Measurements from ENCODE around the gene UAP1. TPM values are rescaled to one million over a fixed set of nuclear protein-coding genes. Genes with fewer than 3 reads are reported as not detected.
A peak's percentile ranks its signal among the peaks of the same experiment; 100 is the strongest.

Gene UAP1
- total and polyA plus RNA-seq, 2 experiments from 2014 or later, result 406 to 534 TPM

DNA sequence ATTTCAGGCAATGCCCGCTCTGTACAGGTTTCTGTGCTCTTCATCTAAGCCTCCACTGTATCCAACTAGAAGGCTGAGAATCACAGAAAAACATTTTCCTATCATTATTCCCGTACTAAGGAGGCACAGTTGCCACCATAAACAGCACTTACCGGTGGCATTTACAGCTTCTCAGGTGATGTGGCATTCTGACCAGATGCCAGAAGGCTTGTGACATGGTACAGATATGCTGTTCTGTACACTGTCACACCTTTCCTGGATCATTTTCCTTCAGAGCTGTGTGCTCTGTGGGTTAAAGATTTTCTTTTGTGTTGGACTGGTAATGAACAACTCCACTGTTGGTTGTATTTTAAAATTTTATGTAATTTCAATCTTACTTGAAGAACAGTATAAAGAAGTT, 4.0 kb upstream of the UAP1 start:
- H3K4me1 ChIP-seq (ENCODE audit: insufficient read depth), result peaks cover 35% of the 10 kb centered on the region
- TF ChIP-seq EZH2 (IDR thresholded peaks at IDR 0.05; ENCODE audit: insufficient read depth, poor library complexity, severe bottlenecking), result no peak
- TF ChIP-seq EZH2phosphoT487 (IDR thresholded peaks at IDR 0.05; ENCODE audit: insufficient read depth, low read depth), result no peak
- no peak overlapping the region for H3K4me2 ChIP-seq (ENCODE audit: unreplicated experiment)
- H3K27ac ChIP-seq, result no peak overlapping the region
- in situ Hi-C loops (cut with MboI), result no loop called here
- no peak overlapping the region for H2AFZ ChIP-seq
- H3K36me3 ChIP-seq (ENCODE audit: low read depth), result no peaks in the 10 kb centered on the region
- H3K9ac ChIP-seq, result no peak overlapping the region
- no peaks in the 10 kb centered on the region for H3K9me2 ChIP-seq (ENCODE audit: insufficient read depth)
- no peaks in the 10 kb centered on the region for H3K27me3 ChIP-seq (replicated peaks; ENCODE audit: insufficient read depth)
- H3K4me3 ChIP-seq, result no peak overlapping the region
- H3K79me2 ChIP-seq (ENCODE audit: insufficient read depth), result peaks cover 9% of the 10 kb centered on the region
- no peak for DNase-seq
- 85 to 86% methylated on average over 3 of the region's 3 CpGs for WGBS, 2 experiments (ENCODE audit: low coverage in 1 of 2, low lambda C conversion rate in 2 of 2, missing lambda C conversion rate in 2 of 2)
- H3F3A ChIP-seq (ENCODE audit: insufficient read depth), result peaks cover 43% of the 10 kb centered on the region
- H3K9me3 ChIP-seq (ENCODE audit: low read depth), result no peaks in the 10 kb centered on the region
- no peaks in the 10 kb centered on the region for H4K20me1 ChIP-seq (ENCODE audit: insufficient read depth)

DNA sequence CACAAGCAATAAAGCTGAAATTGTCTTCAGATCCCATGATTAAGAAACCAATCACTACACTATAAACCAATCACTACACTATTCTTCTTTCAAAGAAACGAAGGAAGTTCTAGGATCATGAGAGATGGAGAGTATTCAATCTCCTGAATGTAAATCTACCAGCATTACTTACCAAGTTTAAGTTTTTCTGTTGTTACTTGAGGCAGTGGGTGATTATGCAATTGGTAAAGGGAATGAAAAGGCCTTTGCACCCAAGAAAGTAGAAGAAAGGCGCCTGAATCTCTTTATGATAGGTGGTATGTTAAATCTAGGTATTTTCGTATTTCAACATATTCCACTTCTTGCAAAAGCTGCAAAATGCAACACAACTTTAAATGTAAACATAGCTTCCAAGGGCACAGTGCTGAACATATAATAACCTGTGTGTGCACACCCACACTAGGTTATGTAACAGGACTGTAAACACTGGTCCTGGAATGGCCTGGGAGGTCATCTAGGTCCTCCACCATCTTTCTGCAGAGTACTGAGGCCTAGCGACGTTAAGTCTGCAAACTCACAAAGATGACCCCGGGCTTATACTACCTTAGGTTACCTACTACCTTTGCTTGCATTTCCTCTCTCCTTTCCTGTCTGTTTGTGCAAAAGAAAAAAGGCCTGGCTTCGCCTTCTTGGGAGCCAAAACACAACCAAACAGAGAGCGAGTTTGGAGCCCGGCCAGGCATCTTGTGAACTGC, 1.1 kb upstream of the UAP1 start:
- H3K4me2 ChIP-seq (ENCODE audit: unreplicated experiment), result peak overlapping the region; percentile 74
- H3K4me3 ChIP-seq, result peak overlapping the region; percentile 81
- no peaks in the 10 kb centered on the region for H3K27me3 ChIP-seq (replicated peaks; ENCODE audit: insufficient read depth)
- peaks cover 4% of the 10 kb centered on the region; the same call in 1 of the 2 replicates for H3K36me3 ChIP-seq (ENCODE audit: low read depth)
- peak overlapping the region; percentile 97 for H3K9ac ChIP-seq
- peaks cover 17% of the 10 kb centered on the region; the same call in 1 of the 2 replicates for H4K20me1 ChIP-seq (ENCODE audit: insufficient read depth)
- H3K9me2 ChIP-seq (ENCODE audit: insufficient read depth), result no peaks in the 10 kb centered on the region
- no peak for DNase-seq
- no peaks in the 10 kb centered on the region for H3K9me3 ChIP-seq (ENCODE audit: low read depth)
- peaks cover 41% of the 10 kb centered on the region for H3F3A ChIP-seq (ENCODE audit: insufficient read depth)
- peaks cover 15% of the 10 kb centered on the region for H3K4me1 ChIP-seq (ENCODE audit: insufficient read depth)
- 44 to 49% methylated on average over 9 of the region's 9 CpGs for WGBS, 2 experiments (ENCODE audit: low coverage in 1 of 2, low lambda C conversion rate in 2 of 2, missing lambda C conversion rate in 2 of 2)
- TF ChIP-seq EZH2 (IDR thresholded peaks at IDR 0.05; ENCODE audit: insufficient read depth, poor library complexity, severe bottlenecking) (no peak), EZH2phosphoT487 (IDR thresholded peaks at IDR 0.05; ENCODE audit: insufficient read depth, low read depth) (no peak)
- H3K27ac ChIP-seq, result peak overlapping the region; percentile 98
- H3K79me2 ChIP-seq (ENCODE audit: insufficient read depth), result peaks cover 39% of the 10 kb centered on the region
- in situ Hi-C loops (cut with MboI), result no loop called here
- peak overlapping the region; percentile 60 for H2AFZ ChIP-seq

GRCh38 chr1:162561037-162561615, 396 bp upstream of the UAP1 start:
- Histone ChIP-seq H3K4me1 (ENCODE audit: insufficient read depth) (peaks cover 22% of the 10 kb centered on the region), H3K27me3 (replicated peaks; ENCODE audit: insufficient read depth) (no peaks in the 10 kb centered on the region), H3K27ac (peak overlapping the region; percentile 98), H2AFZ (peak overlapping the region; percentile 60), H3K36me3 (ENCODE audit: low read depth) (peaks cover 9% of the 10 kb centered on the region; the same call in 1 of the 2 replicates), H3K79me2 (ENCODE audit: insufficient read depth) (peaks cover 45% of the 10 kb centered on the region), H3K9ac (peak overlapping the region; percentile 97), H3K9me2 (ENCODE audit: insufficient read depth) (no peaks in the 10 kb centered on the region), H3K4me3 (peak overlapping the region; percentile 88), H3K9me3 (ENCODE audit: low read depth) (no peaks in the 10 kb centered on the region), H4K20me1 (ENCODE audit: insufficient read depth) (peaks cover 19% of the 10 kb centered on the region; the same call in 1 of the 2 replicates), H3F3A (ENCODE audit: insufficient read depth) (peaks cover 47% of the 10 kb centered on the region), H3K4me2 (ENCODE audit: unreplicated experiment) (peak overlapping the region; percentile 74)
- TF ChIP-seq EZH2 (IDR thresholded peaks at IDR 0.05; ENCODE audit: insufficient read depth, poor library complexity, severe bottlenecking) (no peak), EZH2phosphoT487 (IDR thresholded peaks at IDR 0.05; ENCODE audit: insufficient read depth, low read depth) (no peak)
- DNase-seq, result peak; percentile 99
- in situ Hi-C loops (cut with MboI), result no loop called here
- WGBS, 2 experiments (ENCODE audit: low coverage in 1 of 2, low lambda C conversion rate in 2 of 2, missing lambda C conversion rate in 2 of 2), result 1 to 2% methylated on average over 22 to 33 of the region's 53 CpGs

GRCh38 chr1:162562470-162562828, 927 bp downstream of the UAP1 start:
- in situ Hi-C loops (cut with MboI), result no loop called here
- H2AFZ ChIP-seq, result no peak overlapping the region

More at GRCh38 chr1:162562470-162562828, 927 bp downstream of the UAP1 start:
- H3K9ac ChIP-seq, result peak overlapping the region; percentile 97
- peak overlapping the region; percentile 88 for H3K4me3 ChIP-seq
- H4K20me1 ChIP-seq (ENCODE audit: insufficient read depth), result peaks cover 26% of the 10 kb centered on the region; the same call in 1 of the 2 replicates
- H3K27ac ChIP-seq, result peak overlapping the region; percentile 98
- H3K4me2 ChIP-seq (ENCODE audit: unreplicated experiment), result peak overlapping the region; percentile 87
- no peaks in the 10 kb centered on the region for H3K9me2 ChIP-seq (ENCODE audit: insufficient read depth)
- peaks cover 33% of the 10 kb centered on the region for H3K4me1 ChIP-seq (ENCODE audit: insufficient read depth)
- H3K9me3 ChIP-seq (ENCODE audit: low read depth), result no peaks in the 10 kb centered on the region
- H3K36me3 ChIP-seq (ENCODE audit: low read depth), result peaks cover 22% of the 10 kb centered on the region
- peaks cover 61% of the 10 kb centered on the region for H3F3A ChIP-seq (ENCODE audit: insufficient read depth)
- 0% methylated on average over 5 of the region's 5 CpGs for WGBS, 2 experiments (ENCODE audit: low coverage in 1 of 2, low lambda C conversion rate in 2 of 2, missing lambda C conversion rate in 2 of 2)
- H3K27me3 ChIP-seq (replicated peaks; ENCODE audit: insufficient read depth), result no peaks in the 10 kb centered on the region
- peaks cover 58% of the 10 kb centered on the region for H3K79me2 ChIP-seq (ENCODE audit: insufficient read depth)
- peak; percentile 89 for DNase-seq
- TF ChIP-seq EZH2 (IDR thresholded peaks at IDR 0.05; ENCODE audit: insufficient read depth, poor library complexity, severe bottlenecking), result no peak
- no peak for TF ChIP-seq EZH2phosphoT487 (IDR thresholded peaks at IDR 0.05; ENCODE audit: insufficient read depth, low read depth)

Data from GM23248 (cell line).